Endothelial cell of umbilical vein (primary cell): ENCODE results near the gene INPP4B. TPM values are rescaled to one million over a fixed set of nuclear protein-coding genes. Genes with fewer than 3 reads are reported as not detected.

Source experiments
- BruUV-seq: library from RNA; stranded (reverse); fragments of 400-500 nt; replicated peaks from 2 replicates; lab custom pipeline; 2021; lab: Mats Ljungman, UMichigan
- CTCF ChIA-PET: fragments of 300-600, 350-600 bp; sonication (Branson Sonifier 250); formaldehyde crosslinking; loops from one replicate; lab custom pipeline; 2021; ENCODE audit warnings: antibody characterized with exemption, inconsistent platforms; lab: Charles Lee
- POLR2A ChIA-PET: fragments of 300-600, 350-600 bp; sonication (Branson Sonifier 250); formaldehyde crosslinking; loops from one replicate; lab custom pipeline; 2021; ENCODE audit warnings: antibody characterized with exemption, inconsistent platforms; lab: Charles Lee
- DNase-seq: peaks from one replicate; pipeline ENCODE4 v3.0.0-alpha.2; 2011; ENCODE audit warnings: low read depth, low spot score
- FAIRE-seq: peaks from 2 replicates; lab custom pipeline; 2011; peaks lifted over from hg19 to GRCh38; lab: Jason Lieb, UNC
- H2AFZ ChIP-seq: 2 replicates; pipeline ENCODE4 v1.6.0; 2012; ENCODE audit warnings: low read depth, low read length, control low read depth, inconsistent platforms
- H3K27ac ChIP-seq: 2 replicates; pipeline ENCODE4 v1.5.1; 2011; ENCODE audit warnings: low read depth, mild to moderate bottlenecking, control low read depth, low read length, moderate library complexity; ENCODE audit not compliant: insufficient read depth
- H3K27me3 ChIP-seq, 2 experiments: 2 replicates each; pipeline versions ENCODE4 v1.6.0 to v1.6.1; 2011; ENCODE audit warnings: low read length in 2 of 2, mixed read lengths in 1 of 2; ENCODE audit not compliant: control insufficient read depth in 2 of 2, insufficient read depth in 2 of 2
- H3K36me3 ChIP-seq, 2 experiments: 2 replicates in 1 of 2; 3 replicates in 1 of 2; pipeline ENCODE4 v1.5.1; 2011; ENCODE audit warnings: low read length in 2 of 2, mild to moderate bottlenecking in 1 of 2, moderate library complexity in 1 of 2; ENCODE audit not compliant: control insufficient read depth in 2 of 2, insufficient read depth in 2 of 2; ENCODE audit errors: extremely low read depth in 1 of 2
- H3K4me1 ChIP-seq: 3 replicates; pipeline ENCODE4 v1.5.1; 2011; ENCODE audit warnings: mild to moderate bottlenecking, low read length; ENCODE audit not compliant: control insufficient read depth, insufficient read depth; ENCODE audit errors: extremely low read depth
- H3K4me2 ChIP-seq: 2 replicates; pipeline ENCODE4 v1.6.1; 2011; ENCODE audit warnings: low read length, control low read depth, mixed read lengths; ENCODE audit not compliant: insufficient read depth
- H3K4me3 ChIP-seq, 3 experiments: fragments of 200-600 bp in 1 of 3; sonication (generic), shearing (Covaris generic) in 1 of 3; replicated peaks in 1 of 3; 2 replicates each; pipeline ENCODE4 v1.5.1; 2011 to 2016; ENCODE audit warnings: control low read depth in 3 of 3, low read length in 3 of 3, mild to moderate bottlenecking in 2 of 3, inconsistent platforms in 1 of 3, low read depth in 1 of 3, moderate library complexity in 1 of 3; ENCODE audit not compliant: insufficient read depth in 1 of 3
- H3K79me2 ChIP-seq: 2 replicates; pipeline ENCODE4 v1.6.0; 2012; ENCODE audit warnings: low read length, inconsistent platforms; ENCODE audit not compliant: control insufficient read depth, insufficient read depth
- H3K9ac ChIP-seq: replicated peaks from 2 replicates; pipeline ENCODE3; 2011; ENCODE audit warnings: low read length, control low read depth; ENCODE audit not compliant: insufficient read depth; ENCODE audit errors: extremely low read depth
- H3K9me1 ChIP-seq: replicated peaks from 3 replicates; pipeline ENCODE4 v1.6.0; 2011; ENCODE audit warnings: mild to moderate bottlenecking, low read length; ENCODE audit not compliant: control insufficient read depth, insufficient read depth; ENCODE audit errors: extremely low read depth
- H3K9me3 ChIP-seq: replicated peaks from 2 replicates; pipeline ENCODE4 v1.5.1; 2012; ENCODE audit warnings: low read length, inconsistent platforms; ENCODE audit not compliant: control insufficient read depth, insufficient read depth
- H4K20me1 ChIP-seq: replicated peaks from 2 replicates; pipeline ENCODE3; 2011; ENCODE audit warnings: mild to moderate bottlenecking, low read length; ENCODE audit not compliant: control insufficient read depth, insufficient read depth; ENCODE audit errors: extremely low read depth
- EZH2 ChIP-seq: IDR thresholded peaks from 2 replicates; pipeline ENCODE4 v1.6.1; 2012; ENCODE audit warnings: borderline replicate concordance, low read depth, mild to moderate bottlenecking, moderate library complexity, low read length, inconsistent platforms; ENCODE audit not compliant: severe bottlenecking
- FOS ChIP-seq: IDR thresholded peaks from 2 replicates; pipeline ENCODE4 v1.6.1; 2011; ENCODE audit warnings: mild to moderate bottlenecking, low read length, moderate library complexity, borderline replicate concordance; ENCODE audit not compliant: insufficient read depth
- GATA2 ChIP-seq: IDR thresholded peaks from 2 replicates; pipeline ENCODE4 v1.7.0; 2011; ENCODE audit warnings: low read depth, mild to moderate bottlenecking, moderate library complexity, mixed read lengths, low read length; ENCODE audit not compliant: insufficient read length, insufficient read depth
- JUN ChIP-seq: IDR thresholded peaks from 2 replicates; pipeline ENCODE4 v1.6.1; 2011; ENCODE audit warnings: borderline replicate concordance, low read depth; ENCODE audit not compliant: insufficient read length, insufficient read depth
- MAX ChIP-seq: IDR thresholded peaks from 2 replicates; pipeline ENCODE4 v1.6.1; 2011; ENCODE audit not compliant: insufficient read depth, insufficient read length
- MYC ChIP-seq: IDR thresholded peaks from one replicate; pipeline ENCODE4 v1.6.1; 2011; ENCODE audit warnings: mild to moderate bottlenecking, low read depth, low read length
- POLR2A ChIP-seq: IDR thresholded peaks from 2 replicates; pipeline ENCODE4 v1.6.1; 2012; ENCODE audit warnings: low read depth, mild to moderate bottlenecking, control low read depth, low read length
- POLR2AphosphoS5 ChIP-seq: IDR thresholded peaks from 2 replicates; pipeline ENCODE4 v1.6.1; 2012; ENCODE audit warnings: low read depth, mild to moderate bottlenecking, control low read depth, low read length, moderate library complexity; ENCODE audit not compliant: insufficient read depth
- dilution Hi-C: fragments of 300-500 bp; cut with MboI; formaldehyde crosslinking; loops from one replicate; pipeline ENCODE4 v1.15.0; 2019; ENCODE audit warnings: low sequenced_read_pairs; ENCODE audit not compliant: extremely low pct_ligation_motif_present
- intact Hi-C: fragments of 100-400 bp; cut with micrococcal nuclease; formaldehyde crosslinking; loops from one replicate; pipeline ENCODE4 v1.10.0; 2022
- polyA plus RNA-seq, 4 experiments: library from polyadenylated mRNA; depleted of rRNA in 3 of 4; stranded (reverse) in 3 of 4; unstranded in 1 of 4; fragments of >200 nt; gene quantifications; 2 replicates each; pipeline versions ENCODE4 v1.2.1 to v1.2.3, GENCODE V29; 2011 to 2012; ENCODE audit warnings: missing spikeins in 1 of 4
- total RNA-seq: library from RNA; stranded (reverse); gene quantifications from 2 replicates; pipeline ENCODE4 v1.2.3, GENCODE V29; 2021
- TF ChIP-seq, protein P1 (sequence below), 2 donors: IDR thresholded peaks; 1 replicate in 1 of 2; 2 replicates in 1 of 2; pipeline ENCODE4 v1.5.1; 2011; ENCODE audit warnings: low read length in 2 of 2, mild to moderate bottlenecking in 2 of 2, moderate library complexity in 2 of 2, control low read depth in 1 of 2, inconsistent platforms in 1 of 2, low read depth in 1 of 2; ENCODE audit not compliant: insufficient read depth in 1 of 2; ENCODE audit errors: extremely low read depth in 1 of 2

Gene INPP4B
- total and polyA plus RNA-seq, 2 donors (not counting 3 experiments of a cell fraction or from before 2014, with no cell fraction given) = 0.41 to 3.1 TPM

DNA sequence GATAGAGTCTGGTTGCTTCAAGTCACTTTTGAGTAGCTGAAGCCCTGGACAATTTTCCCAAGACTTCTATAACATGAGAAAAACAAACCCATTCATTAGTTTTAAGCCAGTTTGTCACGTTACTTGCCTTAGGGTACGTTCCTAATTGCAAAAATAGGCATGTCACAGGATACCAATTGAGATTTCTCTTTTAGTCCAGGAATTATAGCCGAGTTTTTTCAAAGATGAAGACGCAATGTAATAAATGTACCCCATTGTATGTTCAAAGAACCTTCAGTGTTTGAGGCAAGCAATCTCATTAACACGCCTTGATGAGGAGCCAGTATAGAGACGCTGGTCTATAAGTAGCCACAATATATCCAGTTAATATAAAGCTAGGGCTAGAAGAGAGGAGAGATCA, 534.2 kb downstream of the INPP4B start:
- DNase-seq (no peak), FAIRE-seq (no peak)
- no peaks in the 10 kb centered on the region for H3K9me1 ChIP-seq
- no peak overlapping the region for H3K9ac ChIP-seq
- H3K9me3 ChIP-seq = no peaks in the 10 kb centered on the region
- ChIA-PET CTCF (interaction anchor here (1.1 kb wide), 1 partner anchor 17 kb away, joined by 3 read pairs; no protein-coding TSS in a partner anchor), POLR2A (no interaction called here)
- H3K4me3 ChIP-seq = no peak overlapping the region
- H3K27me3 ChIP-seq = no peaks in the 10 kb centered on the region
- BruUV-seq = no TSS peak
- dilution Hi-C loops (no loop called here), intact Hi-C loops (no loop called here)
- no peak overlapping the region for H2AFZ ChIP-seq
- no peak overlapping the region for H3K4me2 ChIP-seq
- H4K20me1 ChIP-seq = no peaks in the 10 kb centered on the region
- no peaks in the 10 kb centered on the region for H3K4me1 ChIP-seq
- no peaks in the 10 kb centered on the region for H3K36me3 ChIP-seq
- TF ChIP-seq, protein P1, sequence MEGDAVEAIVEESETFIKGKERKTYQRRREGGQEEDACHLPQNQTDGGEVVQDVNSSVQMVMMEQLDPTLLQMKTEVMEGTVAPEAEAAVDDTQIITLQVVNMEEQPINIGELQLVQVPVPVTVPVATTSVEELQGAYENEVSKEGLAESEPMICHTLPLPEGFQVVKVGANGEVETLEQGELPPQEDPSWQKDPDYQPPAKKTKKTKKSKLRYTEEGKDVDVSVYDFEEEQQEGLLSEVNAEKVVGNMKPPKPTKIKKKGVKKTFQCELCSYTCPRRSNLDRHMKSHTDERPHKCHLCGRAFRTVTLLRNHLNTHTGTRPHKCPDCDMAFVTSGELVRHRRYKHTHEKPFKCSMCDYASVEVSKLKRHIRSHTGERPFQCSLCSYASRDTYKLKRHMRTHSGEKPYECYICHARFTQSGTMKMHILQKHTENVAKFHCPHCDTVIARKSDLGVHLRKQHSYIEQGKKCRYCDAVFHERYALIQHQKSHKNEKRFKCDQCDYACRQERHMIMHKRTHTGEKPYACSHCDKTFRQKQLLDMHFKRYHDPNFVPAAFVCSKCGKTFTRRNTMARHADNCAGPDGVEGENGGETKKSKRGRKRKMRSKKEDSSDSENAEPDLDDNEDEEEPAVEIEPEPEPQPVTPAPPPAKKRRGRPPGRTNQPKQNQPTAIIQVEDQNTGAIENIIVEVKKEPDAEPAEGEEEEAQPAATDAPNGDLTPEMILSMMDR (IDR thresholded peaks at IDR 0.05; ENCODE audit: extremely low read depth in 1 of 2, insufficient read depth in 1 of 2, low read depth in 1 of 2, low read length in 2 of 2) = no peak
- no peak for TF ChIP-seq MYC
- TF ChIP-seq GATA2 = no peak
- no peak for TF ChIP-seq FOS
- no peak for TF ChIP-seq MAX
- no peak overlapping the region for H3K27ac ChIP-seq
- H3K79me2 ChIP-seq = no peaks in the 10 kb centered on the region

- H2AFZ ChIP-seq = no peak overlapping the region
- no peak overlapping the region for H3K4me3 ChIP-seq
- FAIRE-seq = no peak
- no peaks in the 10 kb centered on the region for H3K4me1 ChIP-seq
- BruUV-seq = no TSS peak
- ChIA-PET POLR2A (no interaction called here), CTCF (no interaction called here)
- no peaks in the 10 kb centered on the region for H3K36me3 ChIP-seq
- no peaks in the 10 kb centered on the region for H3K27me3 ChIP-seq
- H3K27ac ChIP-seq = no peak overlapping the region
- no peak for TF ChIP-seq POLR2A
- no peak for TF ChIP-seq POLR2AphosphoS5
- TF ChIP-seq, protein P1 (IDR thresholded peaks at IDR 0.05; ENCODE audit: extremely low read depth in 1 of 2, insufficient read depth in 1 of 2, low read depth in 1 of 2, low read length in 2 of 2) = no peak
- no peak for TF ChIP-seq EZH2
- TF ChIP-seq MAX = no peak
- no peak for TF ChIP-seq FOS
- TF ChIP-seq JUN = no peak
- no peak for TF ChIP-seq MYC
- no peak for TF ChIP-seq GATA2
- H3K9me3 ChIP-seq = no peaks in the 10 kb centered on the region
- dilution Hi-C loops = no loop called here
- no peak overlapping the region for H3K9ac ChIP-seq
- intact Hi-C loops = no loop called here
- no peaks in the 10 kb centered on the region for H3K9me1 ChIP-seq
- no peaks in the 10 kb centered on the region for H4K20me1 ChIP-seq
- H3K79me2 ChIP-seq = no peaks in the 10 kb centered on the region
- H3K4me2 ChIP-seq = no peak overlapping the region
- no peak for DNase-seq
Observed at GRCh38 chr4:142309772-142310171, 536.3 kb downstream of the INPP4B start.
